NCI-H1092 treated with DMSO at 0.1 percent for 48 hours (cell line): ENCODE measurements around the gene PDE9A.
"Not testable (repeated sequence)": the region's sequence is repeated elsewhere in the genome, so short reads cannot be mapped to it uniquely, and the experiment has no call there.

Source experiments
- DNase-seq: peaks from one replicate; lab custom pipeline; 2025; lab: John Stamatoyannopoulos, UW

PDE9A gene

GRCh38 chr21:42799516-42799915, 146.1 kb downstream of the PDE9A start:
- DNase-seq = no peak

- DNase-seq = no peak
Observed at GRCh38 chr21:42799948-42800347, 146.5 kb downstream of the PDE9A start.

GRCh38 chr21:42801616-42802015, 148.2 kb downstream of the PDE9A start:
- DNase-seq = not testable (repeated sequence)

- DNase-seq = no peak
Observed at GRCh38 chr21:42806509-42807140, 153.2 kb downstream of the PDE9A start.

GRCh38 chr21:42807293-42807895, 154.0 kb downstream of the PDE9A start:
- not testable (repeated sequence) for DNase-seq

GRCh38 chr21:42807938-42808613, 154.7 kb downstream of the PDE9A start:
- no peak for DNase-seq

GRCh38 chr21:42809171-42809570, 155.8 kb downstream of the PDE9A start:
- no peak for DNase-seq

- DNase-seq = no peak
Observed at GRCh38 chr21:42809577-42810475, 156.4 kb downstream of the PDE9A start.

GRCh38 chr21:42811960-42812359, 158.5 kb downstream of the PDE9A start:
- DNase-seq = no peak

- DNase-seq = not testable (repeated sequence)
Observed at GRCh38 chr21:42812528-42813241, 159.3 kb downstream of the PDE9A start.

GRCh38 chr21:42815217-42815616, 161.8 kb downstream of the PDE9A start:
- no peak for DNase-seq

GRCh38 chr21:42818328-42818749, 164.9 kb downstream of the PDE9A start:
- peak; percentile 40 for DNase-seq

GRCh38 chr21:42819861-42820615, 166.6 kb downstream of the PDE9A start:
- no peak for DNase-seq

- peak; percentile 25 for DNase-seq
Observed at GRCh38 chr21:42820616-42821465, 167.4 kb downstream of the PDE9A start.
